GM21723 (cell line): Measurements from ENCODE around the gene DNAI7.

Source experiments
- ATAC-seq: cut with Tn5 transposase; IDR thresholded peaks from one replicate; pipeline ENCODE4 v1.9.1; 2021; ENCODE audit warnings: mild to moderate bottlenecking, moderate library complexity; ENCODE audit not compliant: unreplicated experiment

The DNAI7 gene, protein sequence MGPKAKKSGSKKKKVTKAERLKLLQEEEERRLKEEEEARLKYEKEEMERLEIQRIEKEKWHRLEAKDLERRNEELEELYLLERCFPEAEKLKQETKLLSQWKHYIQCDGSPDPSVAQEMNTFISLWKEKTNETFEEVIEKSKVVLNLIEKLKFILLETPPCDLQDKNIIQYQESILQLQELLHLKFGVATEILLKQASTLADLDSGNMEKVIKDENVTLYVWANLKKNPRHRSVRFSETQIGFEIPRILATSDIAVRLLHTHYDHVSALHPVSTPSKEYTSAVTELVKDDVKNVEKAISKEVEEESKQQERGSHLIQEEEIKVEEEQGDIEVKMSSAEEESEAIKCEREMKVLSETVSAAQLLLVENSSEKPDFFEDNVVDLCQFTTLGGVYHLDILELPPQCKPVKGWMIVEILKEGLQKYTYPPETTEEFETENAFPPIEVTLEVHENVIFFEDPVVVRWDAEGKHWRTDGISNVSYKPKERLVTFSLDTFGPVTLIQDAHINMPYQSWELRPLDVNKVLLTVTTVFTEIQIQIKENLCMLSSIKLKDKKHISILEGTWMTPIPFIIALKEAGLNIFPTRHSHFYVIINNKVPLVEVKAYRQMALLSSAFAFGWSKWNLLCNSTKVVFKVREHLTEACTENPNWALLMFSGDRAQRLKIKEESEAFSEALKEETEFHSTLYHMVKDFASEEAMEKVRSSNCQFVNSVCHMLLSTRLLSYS

GRCh38 chr12:25195056-25195971 lies at the start of gene DNAI7, which contains the start of gene ETFRF1:
DNAI7 (minus strand) TSS chr12:25195160; CDS start chr12:25195078, 82 bp downstream.
ETFRF1 (plus strand) TSS chr12:25195237; CDS start chr12:25203957, 8,720 bp downstream.
- ATAC-seq = peak; percentile 97

- no peak for ATAC-seq
Observed at GRCh38 chr12:25243680-25243990, 48.7 kb upstream of the DNAI7 start.

GRCh38 chr12:25242981-25243679 lies 48.2 kb upstream of the DNAI7 start:
- no peak for ATAC-seq

DNA sequence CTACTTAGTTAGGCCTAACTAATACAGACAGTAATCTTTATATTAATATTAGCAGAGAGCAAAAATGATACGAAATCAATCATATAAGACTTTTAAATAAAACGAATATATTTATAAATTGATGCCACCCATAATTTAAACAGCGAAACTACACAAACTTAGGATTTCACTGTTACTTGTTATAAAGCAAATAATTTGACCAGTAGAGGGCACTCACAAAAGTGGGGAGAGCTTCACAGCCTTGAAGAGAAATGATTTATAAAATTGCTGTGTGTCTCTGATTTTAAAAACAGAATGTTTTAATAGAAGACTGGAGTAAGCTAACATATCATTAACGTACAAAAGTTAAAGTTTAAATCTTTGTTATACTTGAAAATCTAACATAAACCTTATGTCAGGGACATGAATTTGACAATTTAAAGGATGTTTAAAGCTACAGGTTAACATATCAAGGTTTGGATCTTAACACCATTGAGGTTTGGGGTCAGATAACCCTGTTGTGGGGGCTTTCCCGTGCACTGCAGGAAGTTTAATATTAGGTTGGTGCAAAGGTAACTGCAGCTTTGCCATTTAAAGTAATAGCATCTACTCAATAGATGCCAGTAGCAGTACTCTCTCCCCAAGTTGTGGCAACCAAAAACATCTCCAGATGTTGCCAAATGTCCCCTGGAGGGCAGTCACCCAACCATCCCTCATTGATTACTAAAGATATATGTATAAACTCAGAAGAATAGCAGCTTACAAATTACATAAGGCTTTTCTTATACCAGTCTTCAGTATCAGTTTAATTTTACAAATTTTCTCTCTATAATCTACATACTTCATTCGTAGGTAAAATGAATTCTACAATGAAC lies 46.4 kb upstream of the DNAI7 start:
- no peak for ATAC-seq

DNA sequence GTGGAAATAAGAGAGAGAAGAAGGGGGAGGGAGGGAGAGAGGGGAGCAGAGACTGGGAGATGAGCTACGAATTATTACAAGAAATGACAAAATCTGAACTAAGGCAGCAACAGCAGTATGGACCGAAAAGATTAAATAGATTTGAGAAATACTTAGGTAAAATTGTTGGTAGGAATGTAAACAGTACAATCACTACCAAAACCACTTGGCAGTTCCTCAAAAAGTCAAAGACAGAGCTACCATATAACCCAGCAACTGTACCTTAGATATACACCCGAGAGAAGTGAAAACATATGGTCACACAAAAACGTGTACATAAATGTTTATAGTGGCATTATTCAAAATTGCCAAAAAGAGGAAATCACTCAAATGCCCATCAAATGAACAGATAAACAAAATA lies 41.7 kb upstream of the DNAI7 start:
- ATAC-seq = no peak

- no peak for ATAC-seq
Observed at GRCh38 chr12:25236190-25236589, 41.2 kb upstream of the DNAI7 start.

- no peak for ATAC-seq
Observed at GRCh38 chr12:25213338-25213737, 18.4 kb upstream of the DNAI7 start.

DNA sequence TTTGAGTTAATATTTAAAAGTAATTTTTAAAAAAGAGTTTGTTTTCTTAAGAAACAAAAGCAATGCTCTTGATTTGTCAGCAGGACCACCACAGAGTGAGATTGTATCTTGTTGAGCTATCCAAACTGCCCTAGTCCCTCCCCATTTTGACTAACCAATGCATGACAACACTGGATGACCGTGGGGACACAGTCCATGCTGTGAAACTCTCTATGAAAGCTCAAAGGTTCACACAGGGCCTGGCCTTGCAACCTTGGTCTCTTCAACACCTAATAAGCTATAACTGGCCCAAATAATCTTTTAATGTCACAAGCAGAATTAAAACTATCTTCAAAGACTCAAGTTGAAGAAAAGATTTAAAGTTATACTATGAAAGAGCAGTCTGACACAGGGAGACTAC lies 13.6 kb upstream of the DNAI7 start:
- ATAC-seq = no peak

GRCh38 chr12:25207846-25208245 lies 12.9 kb upstream of the DNAI7 start:
- no peak for ATAC-seq

GRCh38 chr12:25207411-25207810 lies 12.5 kb upstream of the DNAI7 start:
- no peak for ATAC-seq

DNA sequence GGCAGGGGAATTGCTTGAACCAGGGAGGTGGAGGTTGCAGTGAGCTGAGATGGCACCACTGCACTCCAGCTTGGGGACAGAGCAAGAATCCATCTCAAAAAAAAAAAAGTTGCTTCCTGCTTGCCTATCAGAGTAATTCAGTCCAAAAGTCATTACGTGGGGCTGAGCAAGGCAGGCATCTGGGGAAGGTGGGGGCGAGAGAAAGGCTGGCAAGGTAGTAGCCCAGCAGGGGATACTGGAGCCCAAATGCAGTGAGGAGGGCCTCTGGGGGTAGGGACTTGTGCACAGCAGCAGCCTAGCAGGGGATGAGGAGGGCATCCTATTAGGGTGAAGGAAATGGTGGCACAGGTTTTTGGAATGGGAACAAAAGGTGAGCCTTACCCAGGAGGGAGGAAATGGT lies 7.2 kb upstream of the DNAI7 start:
- ATAC-seq = no peak

DNA sequence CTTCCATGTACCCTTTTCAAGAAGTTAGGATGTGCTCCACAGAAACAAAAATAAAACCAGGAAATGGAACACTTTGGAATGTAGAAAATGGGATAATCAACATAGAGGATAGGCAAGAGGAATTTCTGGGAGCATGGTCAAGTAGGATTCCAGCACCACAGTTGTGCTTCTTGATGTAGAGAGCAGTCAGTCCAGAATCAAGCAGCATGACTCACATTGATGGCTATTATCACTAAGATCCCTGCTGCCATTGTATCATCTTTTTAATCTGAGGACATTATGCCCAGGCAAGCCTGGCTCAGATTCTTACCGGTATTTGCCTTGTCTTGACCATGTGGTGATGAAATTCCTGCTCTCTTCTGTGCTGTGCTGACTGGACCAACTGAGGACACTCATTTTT lies 5.7 kb upstream of the DNAI7 start:
- no peak for ATAC-seq

GRCh38 chr12:25197608-25198007 lies 2.6 kb upstream of the DNAI7 start:
- no peak for ATAC-seq

DNA sequence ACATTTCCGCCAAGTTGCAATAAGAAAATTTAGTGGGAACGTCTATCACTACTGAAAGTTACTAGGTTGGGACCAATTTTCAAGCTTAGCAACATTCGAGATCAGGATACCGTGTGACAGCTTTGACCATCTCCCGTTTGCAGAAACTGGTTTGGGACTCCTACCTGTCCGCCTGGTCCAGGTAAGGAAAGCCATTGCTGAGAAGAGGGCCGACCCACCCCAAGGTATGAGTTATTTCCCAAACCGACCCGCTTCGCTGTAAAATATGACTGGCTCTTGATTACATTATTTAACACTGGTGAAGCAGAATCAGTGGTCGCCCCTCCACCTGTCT lies 271 bp downstream of the DNAI7 start:
- ATAC-seq = no peak

DNA sequence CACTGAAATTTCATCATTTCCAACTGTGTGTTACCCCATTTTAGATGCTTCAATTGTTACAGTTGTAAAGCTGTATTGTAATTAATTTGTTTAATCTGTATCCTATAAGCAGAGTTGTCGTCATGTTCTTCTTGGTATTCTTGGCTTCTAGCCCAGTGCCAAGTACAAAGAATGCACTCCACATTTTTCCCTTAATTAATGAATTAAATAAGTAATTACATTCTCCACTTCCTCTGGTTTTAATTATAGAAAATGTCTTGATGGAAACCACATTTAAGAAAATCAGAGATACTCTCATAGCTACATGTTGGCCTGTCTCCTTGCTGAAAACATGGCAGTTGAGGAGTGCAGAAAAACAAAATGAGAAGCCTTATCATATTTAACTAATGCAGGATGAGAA lies 746 bp downstream of the DNAI7 start:
- ATAC-seq = no peak

- no peak for ATAC-seq
Observed at GRCh38 chr12:25190793-25191192, 4.2 kb downstream of the DNAI7 start.

DNA sequence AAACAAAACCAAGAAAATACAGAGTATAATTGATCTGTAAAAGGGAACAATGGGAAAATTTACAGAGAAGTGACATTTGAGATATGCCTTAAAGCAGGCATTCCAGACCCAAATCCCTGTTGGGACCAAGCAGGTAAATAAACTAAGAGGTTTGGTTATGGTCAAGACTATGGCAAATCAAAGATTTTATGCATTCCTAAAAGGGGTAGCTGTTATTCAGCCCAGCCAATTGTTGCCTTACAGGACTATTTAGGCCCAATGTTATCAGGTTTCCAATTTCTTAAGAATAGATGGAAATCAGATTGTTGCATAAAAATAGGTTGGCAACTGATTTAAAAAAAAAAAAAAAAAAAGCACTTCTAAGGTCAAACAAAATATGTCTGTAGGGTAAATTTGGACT lies 5.3 kb downstream of the DNAI7 start:
- no peak for ATAC-seq

DNA sequence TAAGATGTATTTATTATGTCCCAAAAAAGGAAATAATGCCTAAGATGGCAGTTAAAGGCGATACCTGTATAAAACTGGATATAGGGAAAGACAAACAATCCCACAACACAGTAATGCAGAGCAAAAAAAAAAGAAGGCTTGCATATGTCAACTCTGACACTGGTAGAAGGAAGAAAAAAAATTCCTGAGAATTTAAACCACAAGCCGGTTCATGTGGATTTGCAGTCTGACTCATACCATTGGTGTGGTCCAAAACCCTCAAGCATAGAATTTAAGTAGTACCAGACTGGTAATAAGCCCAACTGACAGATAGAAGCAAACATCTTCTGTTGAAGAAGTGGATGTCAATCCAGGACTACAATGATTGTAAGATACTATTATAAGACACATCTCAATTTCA lies 7.2 kb downstream of the DNAI7 start:
- no peak for ATAC-seq

DNA sequence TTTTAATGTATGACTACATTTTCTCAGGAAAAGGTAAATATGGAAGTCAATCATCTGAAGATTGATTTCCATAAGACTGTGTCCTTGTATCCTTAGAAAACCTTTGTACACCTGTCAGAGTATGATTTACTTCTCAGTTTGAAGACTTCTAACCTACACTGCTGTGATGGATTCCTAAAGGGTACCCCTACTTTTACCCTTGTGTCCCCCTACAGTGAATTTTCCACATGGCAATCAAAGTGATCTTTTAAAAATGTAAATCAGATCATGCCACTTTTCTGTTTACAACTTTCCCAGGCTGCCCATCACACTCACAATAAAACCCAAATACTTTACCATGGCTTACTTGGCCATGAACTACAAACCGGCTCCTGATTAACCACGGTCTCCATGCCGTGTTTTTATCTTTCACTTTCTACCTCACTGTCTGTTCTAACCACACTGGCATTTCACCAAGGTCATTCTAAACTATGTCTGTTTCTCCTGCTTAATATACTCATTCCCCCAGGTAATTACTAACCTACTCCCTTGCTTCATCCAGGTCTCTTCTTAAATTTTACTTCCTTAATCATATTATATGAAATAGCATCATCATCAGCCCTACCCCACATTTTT lies 8.1 kb downstream of the DNAI7 start:
- peak; percentile 95 for ATAC-seq
